GM20431 (cell line): ENCODE results near the gene XIAP.

ENCODE experiments used
- in situ Hi-C: fragments of 300-500 bp; cut with MseI, MboI; formaldehyde crosslinking; loops from one replicate; pipeline ENCODE4 v1.15.0; 2020; ENCODE audit warnings: low sequenced_read_pairs; ENCODE audit not compliant: unreplicated experiment

Gene XIAP

GRCh38 chrX:123949846-123950245 lies 90.0 kb downstream of the XIAP start:
- in situ Hi-C loops: no loop called here

GRCh38 chrX:123959281-123960063 lies 99.6 kb downstream of the XIAP start:
- in situ Hi-C loops: no loop called here

GRCh38 chrX:123960956-123961267 lies 101.1 kb downstream of the XIAP start:
- in situ Hi-C loops: no loop called here

GRCh38 chrX:123961268-123962005 lies 101.6 kb downstream of the XIAP start, which contains the start of gene STAG2:
Gene STAG2 (plus strand): TSS chrX:123961706. CDS start chrX:124022628, 60,922 bp downstream.
- in situ Hi-C loops: no loop called here

GRCh38 chrX:123962006-123962467 lies 102.2 kb downstream of the XIAP start:
- in situ Hi-C loops: no loop called here

- in situ Hi-C loops: no loop called here
Measured at GRCh38 chrX:123962794-123963373, 103.0 kb downstream of the XIAP start.
